ENCODE measurements around the gene CSRNP2. TPM values are rescaled to one million over a fixed set of nuclear protein-coding genes. Genes with fewer than 3 reads are reported as not detected.

Gene CSRNP2
- total RNA-seq, 4 donors from 2014 or later: 16.5 to 23.3 (median 20.3) TPM

DNA sequence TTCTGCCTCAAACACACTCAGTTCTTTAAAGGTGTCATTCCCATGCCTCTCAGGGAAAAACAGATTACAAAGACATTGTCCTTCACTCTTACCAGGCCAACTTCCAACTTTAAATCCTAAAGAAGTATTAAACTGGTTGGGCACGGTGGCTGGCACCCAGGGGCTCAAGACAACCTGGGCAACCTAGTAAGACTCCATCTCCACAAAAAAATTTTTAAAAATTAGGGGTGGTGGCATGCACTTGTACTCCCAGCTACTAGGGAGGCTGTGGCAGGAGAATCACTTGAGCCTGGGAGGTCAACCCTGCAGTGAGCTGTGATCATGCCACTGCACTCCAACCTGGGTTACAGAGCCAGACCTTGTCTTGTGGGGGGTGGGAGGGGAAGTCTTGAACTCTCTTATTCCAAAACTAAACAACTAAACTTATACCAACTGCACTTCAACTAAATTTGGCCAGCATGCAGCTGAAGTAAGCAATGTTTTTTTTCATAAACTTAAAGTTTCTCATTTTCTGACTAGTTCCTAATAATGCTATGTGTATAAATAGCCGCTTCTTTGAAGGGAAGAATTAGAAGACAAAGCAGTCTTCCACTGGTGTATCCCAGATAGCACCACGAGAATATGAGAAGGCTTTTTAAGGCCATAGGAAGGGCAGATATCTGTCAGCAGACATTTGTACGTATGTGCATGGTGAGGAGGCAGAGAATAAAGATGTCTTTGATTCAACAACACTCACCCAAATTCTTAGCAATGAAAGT lies 59.6 kb downstream of the CSRNP2 start:
- H3K27ac ChIP-seq: peak overlapping the region; percentile 96
- no peaks in the 10 kb centered on the region for H3K9me3 ChIP-seq
- no peak for DNase-seq (ENCODE audit: low spot score in 2 of 2)
- TF ChIP-seq EP300 (IDR thresholded peaks at IDR 0.05): no peak
- no peak for TF ChIP-seq POLR2AphosphoS5 (IDR thresholded peaks at IDR 0.05)
- TF ChIP-seq CTCF (IDR thresholded peaks at IDR 0.05): no peak
- no peak for TF ChIP-seq POLR2A (IDR thresholded peaks at IDR 0.05)
- no peaks in the 10 kb centered on the region for H3K36me3 ChIP-seq
- H3K27me3 ChIP-seq: no peaks in the 10 kb centered on the region
- peak overlapping the region; percentile 86 for H3K4me3 ChIP-seq
- WGBS: 49% methylated on average over 4 of the region's 4 CpGs
- H3K4me1 ChIP-seq: peaks cover 42% of the 10 kb centered on the region

DNA sequence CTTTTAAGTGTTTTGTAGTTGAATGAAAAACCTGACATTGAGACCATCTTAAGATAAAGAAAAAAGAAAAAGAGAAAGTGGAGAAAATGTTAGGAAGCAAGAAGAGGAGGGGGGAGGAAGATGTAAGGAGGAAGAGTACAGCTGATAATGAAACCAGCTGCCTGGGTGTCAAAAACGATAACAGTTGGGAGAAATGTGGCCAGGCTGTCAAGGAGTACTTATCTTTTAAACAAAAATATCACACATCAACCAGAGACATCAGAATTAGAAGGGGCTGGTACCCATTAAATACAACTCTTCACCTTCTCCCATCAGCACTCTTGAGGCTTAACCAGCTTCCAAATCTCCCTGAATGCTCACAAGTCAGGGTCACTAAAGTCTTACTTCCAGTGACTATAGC lies 61.7 kb downstream of the CSRNP2 start:
- no peak overlapping the region for H3K27ac ChIP-seq
- TF ChIP-seq POLR2A (IDR thresholded peaks at IDR 0.05): no peak
- no peak for TF ChIP-seq CTCF (IDR thresholded peaks at IDR 0.05)
- TF ChIP-seq POLR2AphosphoS5 (IDR thresholded peaks at IDR 0.05): no peak
- no peak for TF ChIP-seq EP300 (IDR thresholded peaks at IDR 0.05)
- no peaks in the 10 kb centered on the region for H3K27me3 ChIP-seq
- 59% methylated on average over 1 of the region's 1 CpG for WGBS
- H3K4me1 ChIP-seq: peaks cover 35% of the 10 kb centered on the region
- DNase-seq (ENCODE audit: low spot score in 2 of 2): no peak
- no peak overlapping the region for H3K4me3 ChIP-seq
- H3K9me3 ChIP-seq: no peaks in the 10 kb centered on the region
- no peaks in the 10 kb centered on the region for H3K36me3 ChIP-seq

GRCh38 chr12:51020448-51021182 lies 62.8 kb downstream of the CSRNP2 start:
- no peak for TF ChIP-seq POLR2AphosphoS5 (IDR thresholded peaks at IDR 0.05)
- TF ChIP-seq EP300 (IDR thresholded peaks at IDR 0.05): no peak
- no peak for TF ChIP-seq CTCF (IDR thresholded peaks at IDR 0.05)
- no peak for TF ChIP-seq POLR2A (IDR thresholded peaks at IDR 0.05)
- no peaks in the 10 kb centered on the region for H3K27me3 ChIP-seq
- peaks cover 28% of the 10 kb centered on the region for H3K4me1 ChIP-seq
- no peaks in the 10 kb centered on the region for H3K36me3 ChIP-seq
- H3K9me3 ChIP-seq: no peaks in the 10 kb centered on the region
- no peak for DNase-seq (ENCODE audit: low spot score in 2 of 2)
- H3K4me3 ChIP-seq: no peak overlapping the region
- 85% methylated on average over 7 of the region's 7 CpGs for WGBS
- H3K27ac ChIP-seq: peak overlapping the region; percentile 4

GRCh38 chr12:51019927-51020326 lies 63.5 kb downstream of the CSRNP2 start:
- no peak for TF ChIP-seq POLR2AphosphoS5 (IDR thresholded peaks at IDR 0.05)
- TF ChIP-seq CTCF (IDR thresholded peaks at IDR 0.05): no peak
- no peak for TF ChIP-seq POLR2A (IDR thresholded peaks at IDR 0.05)
- TF ChIP-seq EP300 (IDR thresholded peaks at IDR 0.05): no peak
- Histone ChIP-seq H3K27me3 (no peaks in the 10 kb centered on the region), H3K9me3 (no peaks in the 10 kb centered on the region), H3K4me3 (no peak overlapping the region), H3K4me1 (peaks cover 22% of the 10 kb centered on the region), H3K36me3 (no peaks in the 10 kb centered on the region), H3K27ac (peak overlapping the region; percentile 25)
- WGBS: 87% methylated on average over 2 of the region's 2 CpGs
- DNase-seq (ENCODE audit: low spot score in 2 of 2): no peak

DNA sequence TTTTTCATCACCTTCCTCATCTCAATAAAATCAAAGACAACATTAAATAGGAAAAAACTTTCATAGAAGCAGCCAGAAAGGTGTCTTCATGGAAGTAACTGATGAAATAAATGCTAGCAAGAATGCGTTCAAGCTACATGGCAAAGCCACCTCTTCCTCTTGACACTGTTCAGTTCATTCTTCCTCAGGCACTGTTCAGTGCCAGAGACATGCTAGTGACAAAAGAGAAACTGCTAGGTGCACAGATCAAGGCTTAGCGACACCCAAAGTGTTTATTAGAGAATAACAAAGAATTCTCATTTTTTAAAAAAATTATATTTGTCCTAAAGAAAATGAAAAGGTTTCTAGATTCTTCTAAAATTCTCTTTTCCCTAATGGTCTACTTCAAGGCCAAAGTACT lies 64.4 kb downstream of the CSRNP2 start:
- WGBS: 82% methylated on average over 2 of the region's 2 CpGs
- peaks cover 12% of the 10 kb centered on the region for H3K4me1 ChIP-seq
- DNase-seq (ENCODE audit: low spot score in 2 of 2): no peak

More for the DNA sequence above, 64.4 kb downstream of the CSRNP2 start:
- Histone ChIP-seq H3K9me3 (no peaks in the 10 kb centered on the region), H3K27ac (no peak overlapping the region), H3K4me3 (no peak overlapping the region), H3K27me3 (no peaks in the 10 kb centered on the region), H3K36me3 (no peaks in the 10 kb centered on the region)
- TF ChIP-seq EP300 (IDR thresholded peaks at IDR 0.05) (no peak), POLR2AphosphoS5 (IDR thresholded peaks at IDR 0.05) (no peak), CTCF (IDR thresholded peaks at IDR 0.05) (no peak), POLR2A (IDR thresholded peaks at IDR 0.05) (no peak)
